Tibial artery (tissue), 4 donors: Measurements from ENCODE around the gene CAMK2B.

Experiments
- DNase-seq, 2 donors: peaks; one replicate each; pipeline ENCODE4 v3.0.0-alpha.2; 2019
- H3K27ac ChIP-seq, 2 donors: fragments of 200-600 bp; sonication (generic) in 1 of 2; 1 replicate in 1 of 2; 2 replicates in 1 of 2; pipeline ENCODE4 v1.5.1; 2018 to 2019; ENCODE audit warnings: mild to moderate bottlenecking in 1 of 2
- H3K27me3 ChIP-seq, 2 donors: fragments of 200-600 bp; sonication (generic) in 1 of 2; one replicate each; pipeline versions ENCODE4 v1.5.1 to v1.6.0; 2016 to 2019
- H3K36me3 ChIP-seq, 3 donors: fragments of 200-600 bp; sonication (generic) in 2 of 3; one replicate each; pipeline ENCODE4 v1.5.1; 2016 to 2019; ENCODE audit warnings: mild to moderate bottlenecking in 2 of 3
- H3K4me1 ChIP-seq, 4 donors: fragments of 200-600 bp; sonication (generic) in 2 of 4; 1 replicate in 3 of 4; 2 replicates in 1 of 4; pipeline ENCODE4 v1.5.1; 2016 to 2019
- H3K4me3 ChIP-seq, 2 donors: fragments of 200-600 bp; sonication (generic) in 1 of 2; 1 replicate in 1 of 2; 2 replicates in 1 of 2; pipeline ENCODE4 v1.5.1; 2018 to 2019; ENCODE audit warnings: mild to moderate bottlenecking in 2 of 2
- H3K9me3 ChIP-seq, 3 donors: fragments of 200-600 bp; sonication (generic) in 1 of 3; one replicate each; pipeline ENCODE4 v1.5.1; 2016 to 2019
- CTCF ChIP-seq, 2 experiments: fragments of 200-600 bp in 1 of 2; fragments of 450-650 bp in 1 of 2; IDR thresholded peaks; one replicate each; pipeline ENCODE4 v1.5.1; 2017 to 2019; ENCODE audit warnings: antibody characterized with exemption in 2 of 2, mild to moderate bottlenecking in 1 of 2, moderate library complexity in 1 of 2
- intact Hi-C: fragments of 100-400 bp; cut with DNase I; formaldehyde crosslinking; loops from one replicate; pipeline ENCODE4 v1.15.0; 2023; ENCODE audit warnings: low total_unique reads

Gene CAMK2B

GRCh38 chr7:44335184-44335583 lies 9.8 kb upstream of the CAMK2B start:
- intact Hi-C loops: no loop called here

GRCh38 chr7:44334734-44335097 lies 9.3 kb upstream of the CAMK2B start:
- intact Hi-C loops: no loop called here
- H3K4me1 ChIP-seq: peaks cover 0 to 11% (median 5%) of the 10 kb centered on the region in 4 donors
- H3K4me3 ChIP-seq: no peak overlapping the region
- H3K27me3 ChIP-seq: no peaks in the 10 kb centered on the region
- no peak for TF ChIP-seq CTCF (IDR thresholded peaks at IDR 0.05)
- no peak for DNase-seq
- peaks cover 0 to 5% (median 0%) of the 10 kb centered on the region in 3 donors for H3K9me3 ChIP-seq
- H3K36me3 ChIP-seq: no peaks in the 10 kb centered on the region
- no peak overlapping the region for H3K27ac ChIP-seq

More at GRCh38 chr7:44335184-44335583, 9.8 kb upstream of the CAMK2B start:
- no peak overlapping the region for H3K27ac ChIP-seq
- peaks cover 0 to 11% (median 5%) of the 10 kb centered on the region in 4 donors for H3K4me1 ChIP-seq
- no peaks in the 10 kb centered on the region for H3K36me3 ChIP-seq
- no peak for TF ChIP-seq CTCF (IDR thresholded peaks at IDR 0.05)
- DNase-seq: no peak
- no peaks in the 10 kb centered on the region for H3K27me3 ChIP-seq
- H3K4me3 ChIP-seq: no peak overlapping the region
- H3K9me3 ChIP-seq: peaks cover 0 to 5% (median 0%) of the 10 kb centered on the region in 3 donors

- no peak overlapping the region for H3K4me3 ChIP-seq
- H3K4me1 ChIP-seq: peaks cover 0 to 11% (median 5%) of the 10 kb centered on the region in 4 donors
- intact Hi-C loops: no loop called here
- DNase-seq: no peak
- H3K27ac ChIP-seq: no peak overlapping the region
- no peaks in the 10 kb centered on the region for H3K36me3 ChIP-seq
- TF ChIP-seq CTCF (IDR thresholded peaks at IDR 0.05): no peak
- H3K9me3 ChIP-seq: peaks cover 0 to 5% (median 0%) of the 10 kb centered on the region in 3 donors
- no peaks in the 10 kb centered on the region for H3K27me3 ChIP-seq
These were observed 8.7 kb upstream of the CAMK2B start for GRCh38 chr7:44333911-44334733.

- Histone ChIP-seq H3K27me3 (peaks cover 0 to 6% of the 10 kb centered on the region in 2 donors), H3K4me3 (no peak overlapping the region), H3K36me3 (no peaks in the 10 kb centered on the region), H3K9me3 (peaks cover 0 to 3% (median 0%) of the 10 kb centered on the region in 3 donors), H3K27ac (no peak overlapping the region), H3K4me1 (peaks cover 0 to 11% (median 5%) of the 10 kb centered on the region in 4 donors)
- no peak for TF ChIP-seq CTCF (IDR thresholded peaks at IDR 0.05)
- intact Hi-C loops: no loop called here
- no peak for DNase-seq
These were observed 6.3 kb upstream of the CAMK2B start for GRCh38 chr7:44331682-44332081.

- no peak overlapping the region for H3K27ac ChIP-seq
- no peaks in the 10 kb centered on the region for H3K9me3 ChIP-seq
- intact Hi-C loops: no loop called here
- H3K27me3 ChIP-seq: peaks cover 0 to 18% of the 10 kb centered on the region in 2 donors
- peaks cover 0 to 17% (median 6%) of the 10 kb centered on the region in 4 donors for H3K4me1 ChIP-seq
- TF ChIP-seq CTCF (IDR thresholded peaks at IDR 0.05): no peak
- H3K4me3 ChIP-seq: no peak overlapping the region
- peak in 1 of 2 donors; percentile 25 for DNase-seq
- H3K36me3 ChIP-seq: no peaks in the 10 kb centered on the region
These were observed 4.9 kb upstream of the CAMK2B start for GRCh38 chr7:44330331-44330730.
